ENCODE measurements around the gene SLC39A5. TPM values are rescaled to one million over a fixed set of nuclear protein-coding genes. Genes with fewer than 3 reads are reported as not detected.

SLC39A5 gene
- total and polyA plus RNA-seq, 2 of the 13 experiments (the other 11 are each of a cell fraction or from before 2014, with no cell fraction given), result 59.7 to 101 TPM

DNA sequence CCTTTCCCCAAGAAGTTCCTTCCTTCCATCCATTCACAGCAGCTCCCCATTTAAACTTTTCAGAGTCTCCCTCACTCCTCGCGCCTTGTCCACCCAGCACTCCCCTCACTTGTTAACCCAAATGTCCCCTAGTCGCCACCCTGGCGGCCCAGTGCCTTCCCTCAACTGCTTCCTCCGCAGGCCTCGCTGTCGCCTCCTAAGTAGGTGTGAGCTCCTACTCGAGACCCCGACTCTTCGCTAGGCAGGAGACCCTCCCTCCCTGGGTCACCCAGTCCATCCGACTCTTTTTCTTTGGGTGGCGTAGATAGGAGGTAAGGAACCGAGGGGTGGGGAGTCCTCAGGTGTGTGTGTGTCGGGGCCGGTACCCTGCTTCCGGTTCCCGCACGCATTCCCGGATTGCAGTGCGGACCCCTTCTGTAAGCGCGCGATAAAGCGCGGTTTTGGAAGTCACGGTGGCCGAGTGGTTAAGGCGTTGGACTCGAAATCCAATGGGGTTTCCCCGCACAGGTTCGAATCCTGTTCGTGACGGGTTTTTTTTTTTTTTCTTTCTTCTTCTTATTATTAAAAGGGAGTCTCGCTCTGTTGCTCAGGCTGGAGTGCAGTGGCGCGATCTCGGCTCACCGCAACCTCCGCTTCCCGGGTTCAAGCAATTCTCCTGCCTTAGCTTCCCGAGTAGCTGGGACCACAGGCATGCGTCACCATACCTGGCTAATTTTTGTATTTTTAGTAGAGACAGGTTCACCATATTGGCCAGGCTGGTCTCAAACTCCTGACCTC, 39.7 kb upstream of the SLC39A5 start (continued):
- TF ChIP-seq, protein P1, sequence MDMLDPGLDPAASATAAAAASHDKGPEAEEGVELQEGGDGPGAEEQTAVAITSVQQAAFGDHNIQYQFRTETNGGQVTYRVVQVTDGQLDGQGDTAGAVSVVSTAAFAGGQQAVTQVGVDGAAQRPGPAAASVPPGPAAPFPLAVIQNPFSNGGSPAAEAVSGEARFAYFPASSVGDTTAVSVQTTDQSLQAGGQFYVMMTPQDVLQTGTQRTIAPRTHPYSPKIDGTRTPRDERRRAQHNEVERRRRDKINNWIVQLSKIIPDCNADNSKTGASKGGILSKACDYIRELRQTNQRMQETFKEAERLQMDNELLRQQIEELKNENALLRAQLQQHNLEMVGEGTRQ (IDR thresholded peaks at IDR 0.05; ENCODE audit: low read depth, low read length), result no peak
- TF ChIP-seq, protein P1 (CRISPR knock-in tag; IDR thresholded peaks at IDR 0.05; ENCODE audit: borderline replicate concordance), result no peak
- no peak for TF ChIP-seq ZIK1 (CRISPR knock-in tag; IDR thresholded peaks at IDR 0.05; ENCODE audit: borderline replicate concordance, low read depth)
- TF ChIP-seq ZNF775 (CRISPR knock-in tag; IDR thresholded peaks at IDR 0.05; ENCODE audit: borderline replicate concordance), result 0 out of 2 replicates have a peak, but pooled peaks have one; percentile 25
- no peak for TF ChIP-seq ZNF333 (CRISPR knock-in tag; IDR thresholded peaks at IDR 0.05; ENCODE audit: borderline replicate concordance)
- TF ChIP-seq, protein P2, sequence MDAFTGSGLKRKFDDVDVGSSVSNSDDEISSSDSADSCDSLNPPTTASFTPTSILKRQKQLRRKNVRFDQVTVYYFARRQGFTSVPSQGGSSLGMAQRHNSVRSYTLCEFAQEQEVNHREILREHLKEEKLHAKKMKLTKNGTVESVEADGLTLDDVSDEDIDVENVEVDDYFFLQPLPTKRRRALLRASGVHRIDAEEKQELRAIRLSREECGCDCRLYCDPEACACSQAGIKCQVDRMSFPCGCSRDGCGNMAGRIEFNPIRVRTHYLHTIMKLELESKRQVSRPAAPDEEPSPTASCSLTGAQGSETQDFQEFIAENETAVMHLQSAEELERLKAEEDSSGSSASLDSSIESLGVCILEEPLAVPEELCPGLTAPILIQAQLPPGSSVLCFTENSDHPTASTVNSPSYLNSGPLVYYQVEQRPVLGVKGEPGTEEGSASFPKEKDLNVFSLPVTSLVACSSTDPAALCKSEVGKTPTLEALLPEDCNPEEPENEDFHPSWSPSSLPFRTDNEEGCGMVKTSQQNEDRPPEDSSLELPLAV (CRISPR knock-in tag; conservative IDR thresholded peaks at IDR 0.05; ENCODE audit: low read depth), result no peak
- no peak for TF ChIP-seq RFX1 (IDR thresholded peaks at IDR 0.05)
- no peak for TF ChIP-seq LCORL (IDR thresholded peaks at IDR 0.05)
- no peak; the same call in 1 of the 2 replicates for TF ChIP-seq LCORL (CRISPR knock-in tag; IDR thresholded peaks at IDR 0.05)
- no peak for TF ChIP-seq ZNF737 (CRISPR knock-in tag; IDR thresholded peaks at IDR 0.05; ENCODE audit: borderline replicate concordance)
- TF ChIP-seq, protein P3, sequence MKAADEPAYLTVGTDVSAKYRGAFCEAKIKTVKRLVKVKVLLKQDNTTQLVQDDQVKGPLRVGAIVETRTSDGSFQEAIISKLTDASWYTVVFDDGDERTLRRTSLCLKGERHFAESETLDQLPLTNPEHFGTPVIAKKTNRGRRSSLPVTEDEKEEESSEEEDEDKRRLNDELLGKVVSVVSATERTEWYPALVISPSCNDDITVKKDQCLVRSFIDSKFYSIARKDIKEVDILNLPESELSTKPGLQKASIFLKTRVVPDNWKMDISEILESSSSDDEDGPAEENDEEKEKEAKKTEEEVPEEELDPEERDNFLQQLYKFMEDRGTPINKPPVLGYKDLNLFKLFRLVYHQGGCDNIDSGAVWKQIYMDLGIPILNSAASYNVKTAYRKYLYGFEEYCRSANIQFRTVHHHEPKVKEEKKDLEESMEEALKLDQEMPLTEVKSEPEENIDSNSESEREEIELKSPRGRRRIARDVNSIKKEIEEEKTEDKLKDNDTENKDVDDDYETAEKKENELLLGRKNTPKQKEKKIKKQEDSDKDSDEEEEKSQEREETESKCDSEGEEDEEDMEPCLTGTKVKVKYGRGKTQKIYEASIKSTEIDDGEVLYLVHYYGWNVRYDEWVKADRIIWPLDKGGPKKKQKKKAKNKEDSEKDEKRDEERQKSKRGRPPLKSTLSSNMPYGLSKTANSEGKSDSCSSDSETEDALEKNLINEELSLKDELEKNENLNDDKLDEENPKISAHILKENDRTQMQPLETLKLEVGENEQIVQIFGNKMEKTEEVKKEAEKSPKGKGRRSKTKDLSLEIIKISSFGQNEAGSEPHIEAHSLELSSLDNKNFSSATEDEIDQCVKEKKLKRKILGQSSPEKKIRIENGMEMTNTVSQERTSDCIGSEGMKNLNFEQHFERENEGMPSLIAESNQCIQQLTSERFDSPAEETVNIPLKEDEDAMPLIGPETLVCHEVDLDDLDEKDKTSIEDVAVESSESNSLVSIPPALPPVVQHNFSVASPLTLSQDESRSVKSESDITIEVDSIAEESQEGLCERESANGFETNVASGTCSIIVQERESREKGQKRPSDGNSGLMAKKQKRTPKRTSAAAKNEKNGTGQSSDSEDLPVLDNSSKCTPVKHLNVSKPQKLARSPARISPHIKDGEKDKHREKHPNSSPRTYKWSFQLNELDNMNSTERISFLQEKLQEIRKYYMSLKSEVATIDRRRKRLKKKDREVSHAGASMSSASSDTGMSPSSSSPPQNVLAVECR (CRISPR knock-in tag; IDR thresholded peaks at IDR 0.05; ENCODE audit: borderline replicate concordance), result peak; percentile 75; the same call in 1 of the 2 replicates
- TF ChIP-seq, protein P4, sequence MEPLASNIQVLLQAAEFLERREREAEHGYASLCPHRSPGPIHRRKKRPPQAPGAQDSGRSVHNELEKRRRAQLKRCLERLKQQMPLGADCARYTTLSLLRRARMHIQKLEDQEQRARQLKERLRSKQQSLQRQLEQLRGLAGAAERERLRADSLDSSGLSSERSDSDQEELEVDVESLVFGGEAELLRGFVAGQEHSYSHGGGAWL (CRISPR knock-in tag; IDR thresholded peaks at IDR 0.05), result no peak; the same call in 1 of the 2 replicates
- peak; percentile 75 for TF ChIP-seq RBM22 (optimal IDR thresholded peaks at IDR 0.05; ENCODE audit: low read length)
- TF ChIP-seq ZNF768 (CRISPR knock-in tag; IDR thresholded peaks at IDR 0.05), result no peak
- TF ChIP-seq, protein P5, sequence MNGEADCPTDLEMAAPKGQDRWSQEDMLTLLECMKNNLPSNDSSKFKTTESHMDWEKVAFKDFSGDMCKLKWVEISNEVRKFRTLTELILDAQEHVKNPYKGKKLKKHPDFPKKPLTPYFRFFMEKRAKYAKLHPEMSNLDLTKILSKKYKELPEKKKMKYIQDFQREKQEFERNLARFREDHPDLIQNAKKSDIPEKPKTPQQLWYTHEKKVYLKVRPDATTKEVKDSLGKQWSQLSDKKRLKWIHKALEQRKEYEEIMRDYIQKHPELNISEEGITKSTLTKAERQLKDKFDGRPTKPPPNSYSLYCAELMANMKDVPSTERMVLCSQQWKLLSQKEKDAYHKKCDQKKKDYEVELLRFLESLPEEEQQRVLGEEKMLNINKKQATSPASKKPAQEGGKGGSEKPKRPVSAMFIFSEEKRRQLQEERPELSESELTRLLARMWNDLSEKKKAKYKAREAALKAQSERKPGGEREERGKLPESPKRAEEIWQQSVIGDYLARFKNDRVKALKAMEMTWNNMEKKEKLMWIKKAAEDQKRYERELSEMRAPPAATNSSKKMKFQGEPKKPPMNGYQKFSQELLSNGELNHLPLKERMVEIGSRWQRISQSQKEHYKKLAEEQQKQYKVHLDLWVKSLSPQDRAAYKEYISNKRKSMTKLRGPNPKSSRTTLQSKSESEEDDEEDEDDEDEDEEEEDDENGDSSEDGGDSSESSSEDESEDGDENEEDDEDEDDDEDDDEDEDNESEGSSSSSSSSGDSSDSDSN (CRISPR knock-in tag; IDR thresholded peaks at IDR 0.05), result peak; percentile 70
- peak; percentile 93 for TF ChIP-seq ZNF350 (CRISPR knock-in tag; IDR thresholded peaks at IDR 0.05; ENCODE audit: borderline replicate concordance, low read depth)
- no peak for TF ChIP-seq ZNF547 (CRISPR knock-in tag; IDR thresholded peaks at IDR 0.05)

Measured in HepG2 (cell line).